Mesenchymal stem cell (in vitro differentiated cells and primary cell): ENCODE results near the gene COL15A1.

Experiments used
- DNase-seq: peaks from one replicate; pipeline ENCODE4 v3.0.0-alpha.2; 2013
- H2AFZ ChIP-seq: one replicate; pipeline ENCODE4 v1.6.1; 2013; ENCODE audit warnings: low read depth, mild to moderate bottlenecking, control low read depth, inconsistent platforms, low read length, moderate library complexity
- H2AK5ac ChIP-seq: 2 replicates; pipeline ENCODE4 v1.6.1; 2013; ENCODE audit warnings: low read length, moderate library complexity, mild to moderate bottlenecking, inconsistent platforms; ENCODE audit not compliant: severe bottlenecking
- H2BK120ac ChIP-seq: one replicate; pipeline ENCODE4 v1.6.1; 2013; ENCODE audit warnings: low read depth, mild to moderate bottlenecking, inconsistent platforms, low read length, moderate library complexity
- H2BK12ac ChIP-seq, 2 experiments: one replicate each; pipeline ENCODE4 v1.6.1; 2013; ENCODE audit warnings: inconsistent platforms in 2 of 2, low read length in 2 of 2, mild to moderate bottlenecking in 2 of 2, moderate library complexity in 2 of 2, control low read depth in 1 of 2
- H2BK15ac ChIP-seq: one replicate; pipeline ENCODE4 v1.6.1; 2013; ENCODE audit warnings: mild to moderate bottlenecking, low read depth, inconsistent platforms; ENCODE audit not compliant: poor library complexity, severe bottlenecking
- H2BK5ac ChIP-seq: 2 replicates; pipeline ENCODE4 v1.6.1; 2013; ENCODE audit warnings: low read depth, mild to moderate bottlenecking, low read length, control low read depth, inconsistent platforms; ENCODE audit not compliant: poor library complexity, severe bottlenecking
- H3K14ac ChIP-seq, 2 experiments: one replicate each; pipeline ENCODE4 v1.6.1; 2013; ENCODE audit warnings: inconsistent platforms in 2 of 2, low read length in 2 of 2, control low read depth in 1 of 2, mild to moderate bottlenecking in 1 of 2, moderate library complexity in 1 of 2
- H3K18ac ChIP-seq, 2 experiments: one replicate each; pipeline ENCODE4 v1.6.1; 2013; ENCODE audit warnings: inconsistent platforms in 2 of 2, low read length in 2 of 2, control low read depth in 1 of 2, low read depth in 1 of 2, mild to moderate bottlenecking in 1 of 2
- H3K23ac ChIP-seq, 2 experiments: one replicate each; pipeline ENCODE4 v1.6.1; 2013; ENCODE audit warnings: inconsistent platforms in 2 of 2, low read length in 2 of 2, mild to moderate bottlenecking in 2 of 2, moderate library complexity in 2 of 2, control low read depth in 1 of 2
- H3K27ac ChIP-seq: 2 replicates; pipeline ENCODE4 v1.5.1; 2013; ENCODE audit warnings: mild to moderate bottlenecking, moderate library complexity, low read length, control low read depth, inconsistent platforms; ENCODE audit not compliant: poor library complexity, severe bottlenecking
- H3K27me3 ChIP-seq, 2 experiments: 2 replicates each; pipeline versions ENCODE4 v1.6.1 to v1.7.0; 2013; ENCODE audit warnings: low read length in 2 of 2, mild to moderate bottlenecking in 2 of 2, moderate library complexity in 2 of 2, control low read depth in 1 of 2, inconsistent platforms in 1 of 2; ENCODE audit not compliant: control insufficient read depth in 1 of 2, insufficient read depth in 1 of 2
- H3K36me3 ChIP-seq, 2 experiments: 2 replicates each; pipeline versions ENCODE4 v1.6.1 to v1.7.0; 2013; ENCODE audit warnings: low read length in 2 of 2, control low read depth in 1 of 2, inconsistent platforms in 1 of 2, low read depth in 1 of 2, mild to moderate bottlenecking in 1 of 2; ENCODE audit not compliant: insufficient read depth in 2 of 2, control insufficient read depth in 1 of 2
- H3K4ac ChIP-seq, 2 experiments: one replicate each; pipeline ENCODE4 v1.6.1; 2013; ENCODE audit warnings: inconsistent platforms in 2 of 2, low read length in 2 of 2, mild to moderate bottlenecking in 2 of 2, moderate library complexity in 2 of 2, control low read depth in 1 of 2, low read depth in 1 of 2
- H3K4me1 ChIP-seq: 2 replicates; pipeline ENCODE4 v1.6.1; 2013; ENCODE audit warnings: low read depth, low read length, control low read depth; ENCODE audit not compliant: control insufficient read depth, insufficient read depth
- H3K4me2 ChIP-seq: 2 replicates; pipeline ENCODE4 v1.6.1; 2013; ENCODE audit warnings: low read length, mild to moderate bottlenecking, inconsistent platforms; ENCODE audit not compliant: poor library complexity, severe bottlenecking
- H3K4me3 ChIP-seq, 2 experiments: 2 replicates each; pipeline versions ENCODE4 v1.5.1 to v1.7.0; 2013; ENCODE audit warnings: low read length in 2 of 2, mild to moderate bottlenecking in 2 of 2, control low read depth in 1 of 2, low read depth in 1 of 2; ENCODE audit not compliant: insufficient read depth in 1 of 2
- H3K79me1 ChIP-seq: replicated peaks from 2 replicates; pipeline ENCODE4 v1.6.1; 2013; ENCODE audit warnings: mild to moderate bottlenecking, control low read depth, low read length, inconsistent platforms; ENCODE audit not compliant: poor library complexity, severe bottlenecking
- H3K9ac ChIP-seq: 2 replicates; pipeline ENCODE4 v1.7.0; 2013; ENCODE audit warnings: mild to moderate bottlenecking, low read length, moderate library complexity
- H3K9me3 ChIP-seq: 2 replicates; pipeline ENCODE4 v1.7.0; 2013; ENCODE audit warnings: mild to moderate bottlenecking, low read length; ENCODE audit not compliant: control insufficient read depth
- H4K8ac ChIP-seq: one replicate; pipeline ENCODE4 v1.6.1; 2013; ENCODE audit warnings: inconsistent platforms, mild to moderate bottlenecking, low read length, moderate library complexity
- H4K91ac ChIP-seq: one replicate; pipeline ENCODE4 v1.6.1; 2013; ENCODE audit warnings: mild to moderate bottlenecking, low read length, inconsistent platforms
- WGBS: methylation state at CpG from one replicate; pipeline ENCODE4 v1.1.7; 2013; ENCODE audit warnings: mixed read lengths; 5-methylcytosine and 5-hydroxymethylcytosine counted together

Gene COL15A1

DNA sequence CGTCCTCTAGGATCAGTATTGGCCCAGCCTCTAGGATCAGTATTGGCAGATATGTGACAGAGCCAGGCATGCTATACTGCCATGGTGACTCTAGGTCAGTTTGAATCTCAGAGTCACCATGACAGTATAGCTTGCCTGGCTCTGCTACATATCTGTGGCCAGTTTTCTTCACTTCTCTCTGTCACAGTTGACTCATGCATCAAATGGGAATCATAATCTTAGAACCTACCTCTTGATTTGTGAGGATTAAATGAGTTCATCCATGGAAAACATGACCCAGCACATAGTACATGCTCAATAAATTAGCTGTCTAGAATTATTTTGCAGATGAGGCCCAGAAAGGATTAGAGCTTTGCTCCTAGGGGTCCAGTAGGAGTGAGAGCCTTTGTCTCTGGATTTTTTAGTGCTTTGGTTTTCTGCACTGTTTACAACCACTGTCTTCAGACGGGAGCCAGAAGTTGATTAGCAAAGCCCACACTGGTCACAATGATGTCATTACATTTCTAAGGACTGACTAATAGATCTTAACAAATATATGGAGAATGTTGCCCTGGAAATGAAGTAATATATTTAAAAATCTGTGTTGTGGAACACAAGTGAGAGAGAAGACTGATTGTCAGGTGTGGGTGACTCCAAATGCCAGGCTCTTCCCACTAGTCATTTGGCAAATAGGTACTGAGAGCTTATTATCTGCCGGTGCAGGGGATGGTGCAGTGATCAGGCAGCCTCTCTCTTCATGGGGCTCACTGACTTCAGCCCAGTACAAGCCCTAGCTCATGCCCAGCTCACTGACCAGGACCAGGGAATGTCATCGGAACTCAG, 76.0 kb downstream of the COL15A1 start:
- peak overlapping the region; percentile 11 to 71 for H3K18ac ChIP-seq
- H3K23ac ChIP-seq: no peak overlapping the region
- H3K79me1 ChIP-seq: no peaks in the 10 kb centered on the region
- H3K4me2 ChIP-seq: no peak overlapping the region
- no peak overlapping the region for H2AFZ ChIP-seq
- H2BK12ac ChIP-seq: peak overlapping the region; percentile 64 to 98
- no peak overlapping the region for H2BK15ac ChIP-seq
- no peak overlapping the region for H3K4me3 ChIP-seq
- peak overlapping the region; percentile 52 for H4K8ac ChIP-seq
- peak overlapping the region; percentile 98 for H2AK5ac ChIP-seq
- peak; percentile 98 for DNase-seq
- 38% methylated on average over 3 of the region's 4 CpGs for WGBS
- peak overlapping the region; percentile 80 for H3K9ac ChIP-seq
- H3K9me3 ChIP-seq: no peaks in the 10 kb centered on the region
- H3K36me3 ChIP-seq: peaks cover 0 to 28% of the 10 kb centered on the region in 2 experiments
- H3K4ac ChIP-seq: peak overlapping the region; percentile 55 to 81
- H3K27me3 ChIP-seq: peaks cover 0 to 15% of the 10 kb centered on the region in 2 experiments
- H4K91ac ChIP-seq: peak overlapping the region; percentile 30
- peak overlapping the region; percentile 50 for H2BK5ac ChIP-seq
- peak overlapping the region; percentile 78 for H2BK120ac ChIP-seq
- peak overlapping the region; percentile 83 for H3K27ac ChIP-seq
- H3K14ac ChIP-seq: no peak overlapping the region
- H3K4me1 ChIP-seq: peaks cover 25% of the 10 kb centered on the region

DNA sequence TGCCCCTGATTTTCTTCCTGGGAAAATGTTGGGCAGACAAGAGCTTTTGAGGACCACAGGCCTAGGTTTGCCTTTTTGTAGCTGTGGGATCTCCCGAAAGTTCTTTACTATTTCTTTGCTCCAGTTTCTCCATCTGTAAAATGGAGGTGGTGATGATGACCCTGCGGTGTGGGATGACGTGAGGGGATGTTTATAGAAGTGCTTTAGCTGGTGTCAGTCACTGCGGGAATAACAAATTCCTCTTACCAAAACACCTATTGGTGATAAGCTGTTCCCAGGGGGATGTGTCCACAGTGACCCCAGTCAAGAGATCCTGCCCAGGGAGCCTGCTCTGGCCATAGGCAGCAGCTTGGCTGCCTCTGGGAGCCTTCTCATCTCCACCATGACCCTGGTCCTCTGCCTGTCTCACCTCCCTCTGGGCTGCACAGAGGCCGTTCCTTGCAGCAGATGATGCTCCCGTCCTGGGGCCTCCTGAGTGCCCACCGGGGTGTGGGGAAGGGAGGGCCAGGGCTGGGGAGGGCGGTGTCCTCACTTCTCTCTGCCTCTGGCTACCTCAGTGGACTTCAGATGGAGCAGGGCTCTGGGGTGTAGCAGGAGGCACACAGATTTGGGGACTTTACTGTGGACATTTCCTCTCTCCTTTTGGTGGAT, 77.2 kb downstream of the COL15A1 start:
- H3K23ac ChIP-seq: no peak overlapping the region
- no peak overlapping the region for H2BK5ac ChIP-seq
- H3K4me2 ChIP-seq: no peak overlapping the region
- peak overlapping the region; percentile 4 for H4K8ac ChIP-seq
- H3K36me3 ChIP-seq: peaks cover 0 to 23% of the 10 kb centered on the region in 2 experiments
- peak overlapping the region; percentile 80 for H3K9ac ChIP-seq
- peak overlapping the region; percentile 78 for H2BK120ac ChIP-seq
- no peaks in the 10 kb centered on the region for H3K9me3 ChIP-seq
- 84% methylated on average over 5 of the region's 8 CpGs for WGBS
- peak overlapping the region; percentile 29 to 98 for H2BK12ac ChIP-seq
- peak overlapping the region in 1 of 2 experiments; percentile 81 for H3K4ac ChIP-seq
- no peak overlapping the region for H3K14ac ChIP-seq
- H3K18ac ChIP-seq: peak overlapping the region; percentile 72 to 80
- DNase-seq: no peak
- peaks cover 0 to 15% of the 10 kb centered on the region in 2 experiments for H3K27me3 ChIP-seq
- H2AK5ac ChIP-seq: peak overlapping the region; percentile 98
- peaks cover 28% of the 10 kb centered on the region for H3K4me1 ChIP-seq
- H3K27ac ChIP-seq: no peak overlapping the region
- H3K4me3 ChIP-seq: no peak overlapping the region
- H3K79me1 ChIP-seq: no peaks in the 10 kb centered on the region
- peak overlapping the region; percentile 94 for H4K91ac ChIP-seq
- no peak overlapping the region for H2BK15ac ChIP-seq
- no peak overlapping the region for H2AFZ ChIP-seq

DNA sequence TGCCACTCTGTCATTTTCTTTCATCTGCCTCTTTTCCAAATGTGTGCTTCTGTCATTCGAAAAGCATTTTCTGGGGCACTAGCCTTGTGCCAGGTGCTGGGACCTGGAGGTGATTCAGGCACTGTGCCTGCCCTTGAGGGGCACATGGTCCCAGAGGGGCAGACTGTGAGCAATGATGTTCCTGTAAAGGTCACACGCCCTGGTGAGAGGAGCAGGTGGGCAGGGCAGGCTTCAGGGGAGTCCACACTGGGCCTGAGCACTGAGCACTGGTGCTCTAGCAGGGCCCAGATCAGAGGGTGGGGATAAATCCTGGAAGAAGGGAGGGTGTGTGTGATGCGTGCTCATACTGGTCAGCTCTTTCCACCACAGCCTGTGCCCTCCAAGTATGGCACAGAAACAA, 77.8 kb downstream of the COL15A1 start:
- H3K14ac ChIP-seq: peak overlapping the region in 1 of 2 experiments; percentile 95
- H2AK5ac ChIP-seq: peak overlapping the region; percentile 90
- no peaks in the 10 kb centered on the region for H3K79me1 ChIP-seq
- peaks cover 31% of the 10 kb centered on the region for H3K4me1 ChIP-seq
- H2BK5ac ChIP-seq: no peak overlapping the region
- peaks cover 0 to 12% of the 10 kb centered on the region in 2 experiments for H3K27me3 ChIP-seq
- no peak for DNase-seq
- H3K23ac ChIP-seq: no peak overlapping the region
- no peak overlapping the region for H3K4ac ChIP-seq
- no peak overlapping the region for H2AFZ ChIP-seq
- peak overlapping the region; percentile 37 to 61 for H3K18ac ChIP-seq
- H3K9me3 ChIP-seq: no peaks in the 10 kb centered on the region
- H3K36me3 ChIP-seq: peaks cover 4 to 20% of the 10 kb centered on the region in 2 experiments
- H2BK120ac ChIP-seq: no peak overlapping the region
- H2BK15ac ChIP-seq: no peak overlapping the region
- H3K9ac ChIP-seq: no peak overlapping the region
- no peak overlapping the region for H3K27ac ChIP-seq
- H3K4me2 ChIP-seq: no peak overlapping the region
- H4K8ac ChIP-seq: no peak overlapping the region
- peak overlapping the region; percentile 63 to 84 for H2BK12ac ChIP-seq
- H4K91ac ChIP-seq: peak overlapping the region; percentile 5
- H3K4me3 ChIP-seq: no peak overlapping the region
- WGBS: 89% methylated on average over 2 of the region's 3 CpGs

DNA sequence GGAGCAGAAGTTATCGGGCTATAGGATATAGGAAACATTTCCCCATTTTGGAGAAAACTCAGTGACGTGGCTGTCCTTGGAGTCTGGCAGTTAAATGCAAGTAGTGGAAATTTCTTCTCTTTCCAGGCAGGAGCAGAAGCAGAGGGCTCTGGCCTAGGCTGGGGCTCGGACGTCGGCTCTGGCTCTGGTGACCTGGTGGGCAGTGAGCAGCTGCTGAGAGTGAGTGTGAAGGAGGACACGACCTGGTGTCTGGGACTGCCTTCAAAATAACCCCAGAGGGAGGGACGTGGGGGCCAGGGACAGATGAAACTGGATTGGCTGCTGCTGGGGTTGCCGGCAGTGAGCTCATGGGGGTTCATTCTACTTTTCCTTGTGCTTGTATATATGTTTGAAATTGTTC, 79.5 kb downstream of the COL15A1 start:
- no peak overlapping the region for H3K14ac ChIP-seq
- no peaks in the 10 kb centered on the region for H3K9me3 ChIP-seq
- no peak overlapping the region for H2AFZ ChIP-seq
- H3K27ac ChIP-seq: no peak overlapping the region
- H3K27me3 ChIP-seq: peaks cover 0 to 12% of the 10 kb centered on the region in 2 experiments
- no peaks in the 10 kb centered on the region for H3K79me1 ChIP-seq
- H2BK15ac ChIP-seq: peak overlapping the region; percentile 26
- no peak overlapping the region for H4K8ac ChIP-seq
- no peak overlapping the region for H3K23ac ChIP-seq
- H2BK120ac ChIP-seq: no peak overlapping the region
- no peak overlapping the region for H3K9ac ChIP-seq
- H2BK12ac ChIP-seq: no peak overlapping the region
- H3K36me3 ChIP-seq: peaks cover 4 to 18% of the 10 kb centered on the region in 2 experiments
- H3K4ac ChIP-seq: no peak overlapping the region
- peaks cover 31% of the 10 kb centered on the region for H3K4me1 ChIP-seq
- H2BK5ac ChIP-seq: no peak overlapping the region
- WGBS: 77% methylated on average over 6 of the region's 8 CpGs
- H4K91ac ChIP-seq: no peak overlapping the region
- H3K4me2 ChIP-seq: no peak overlapping the region
- H3K18ac ChIP-seq: no peak overlapping the region
- peak overlapping the region; percentile 36 for H2AK5ac ChIP-seq
- no peak overlapping the region for H3K4me3 ChIP-seq
- DNase-seq: no peak
